HCT116 (cell line): ENCODE measurements around the gene CUBN. TPM values are rescaled to one million over a fixed set of nuclear protein-coding genes. Genes with fewer than 3 reads are reported as not detected.

Experiments used
- ATAC-seq: fragments of 200-7000 bp; cut with Tn5 transposase; 2 replicates; pipeline ENCODE4 v1.9.1; 2020; ENCODE audit warnings: mild to moderate bottlenecking, moderate library complexity
- BruUV-seq: library from RNA; stranded (reverse); fragments of 400-500 nt; replicated peaks from 2 replicates; lab custom pipeline; 2021; lab: Mats Ljungman, UMichigan
- CTCF ChIA-PET: fragments of 300-600 bp; sonication (Branson Sonifier 250); formaldehyde crosslinking; loops from one replicate; lab custom pipeline; 2021; ENCODE audit warnings: antibody characterized with exemption; lab: Charles Lee
- POLR2A ChIA-PET: fragments of 300-600, 350-600 bp; sonication (Branson Sonifier 250); formaldehyde crosslinking; loops from one replicate; lab custom pipeline; 2021; ENCODE audit warnings: antibody characterized with exemption; lab: Charles Lee
- RAD21 ChIA-PET, 2 experiments: fragments of 300-600 bp; sonication (Branson Sonifier 250); formaldehyde crosslinking; loops; one replicate each; lab custom pipeline; 2023; ENCODE audit warnings: low total read pairs in 2 of 2; ENCODE audit not compliant: uncharacterized antibody in 2 of 2, unreplicated experiment in 2 of 2, low non-redundant PET in 1 of 2; lab: Charles Lee
- DNase-seq: peaks from one replicate; pipeline ENCODE4 v3.0.0-alpha.2; 2010; ENCODE audit warnings: low read depth, low spot score
- H2AFZ ChIP-seq: fragments of 200-600 bp; shearing (Covaris generic), sonication (generic); 2 replicates; pipeline ENCODE4 v1.6.1; 2017; ENCODE audit warnings: low read depth, mixed run types, mixed read lengths, antibody characterized with exemption, low read length; ENCODE audit not compliant: poor library complexity, severe bottlenecking
- H3K27ac ChIP-seq: 2 replicates; pipeline ENCODE4 v1.5.1; 2012; ENCODE audit warnings: low read depth, low read length
- H3K27me3 ChIP-seq: fragments of 200-600 bp; sonication (generic); 2 replicates; pipeline ENCODE4 v1.6.1; 2016; ENCODE audit warnings: mixed run types, low read length, mixed read lengths; ENCODE audit not compliant: insufficient read depth
- H3K36me3 ChIP-seq, 2 experiments: fragments of 200-500 bp in 1 of 2; fragments of 200-600 bp in 1 of 2; sonication (Bioruptor generic) in 1 of 2; sonication (generic) in 1 of 2; 2 replicates each; pipeline versions ENCODE4 v1.5.1 to v1.6.1; 2014 to 2016; ENCODE audit warnings: low read length in 2 of 2, inconsistent platforms in 1 of 2, mixed read lengths in 1 of 2, mixed run types in 1 of 2; ENCODE audit not compliant: insufficient read depth in 2 of 2, control insufficient read depth in 1 of 2
- H3K4me1 ChIP-seq, 2 experiments: fragments of 200-600 bp in 1 of 2; sonication (generic) in 1 of 2; 2 replicates each; pipeline versions ENCODE4 v1.5.1 to v1.6.1; 2012 to 2017; ENCODE audit warnings: low read length in 2 of 2, inconsistent platforms in 1 of 2, mild to moderate bottlenecking in 1 of 2, mixed read lengths in 1 of 2, mixed run types in 1 of 2, moderate library complexity in 1 of 2; ENCODE audit not compliant: insufficient read depth in 2 of 2, control insufficient read depth in 1 of 2
- H3K4me2 ChIP-seq: fragments of 200-600 bp; sonication (generic); 2 replicates; pipeline ENCODE4 v1.6.1; 2017; ENCODE audit warnings: mixed run types, low read length, mixed read lengths
- H3K4me3 ChIP-seq, 2 experiments: fragments of 200-600 bp in 1 of 2; sonication (generic) in 1 of 2; replicated peaks in 1 of 2; 2 replicates each; pipeline ENCODE4 v1.5.1; 2011 to 2016; ENCODE audit warnings: low read length in 2 of 2, control low read depth in 1 of 2, low read depth in 1 of 2, mild to moderate bottlenecking in 1 of 2, mixed read lengths in 1 of 2, mixed run types in 1 of 2
- H3K79me2 ChIP-seq: fragments of 200-600 bp; sonication (generic); 2 replicates; pipeline ENCODE4 v1.6.1; 2017; ENCODE audit warnings: mild to moderate bottlenecking, mixed run types, low read length, moderate library complexity, mixed read lengths; ENCODE audit not compliant: insufficient read depth
- H3K9ac ChIP-seq: fragments of 200-600 bp; sonication (generic); 2 replicates; pipeline ENCODE4 v1.6.1; 2016; ENCODE audit warnings: low read length, mixed read lengths
- H3K9me2 ChIP-seq: fragments of 200-600 bp; sonication (generic), shearing (Covaris generic); 2 replicates; pipeline ENCODE4 v1.6.1; 2017; ENCODE audit warnings: mixed run types, mild to moderate bottlenecking, moderate library complexity; ENCODE audit not compliant: insufficient read depth
- H3K9me3 ChIP-seq, 2 experiments: fragments of 200-500 bp in 1 of 2; fragments of 200-600 bp in 1 of 2; sonication (Bioruptor generic) in 1 of 2; sonication (generic) in 1 of 2; 2 replicates each; pipeline ENCODE4 v1.6.1; 2014 to 2017; ENCODE audit warnings: low read length in 2 of 2, mixed read lengths in 2 of 2, inconsistent platforms in 1 of 2, low read depth in 1 of 2, mild to moderate bottlenecking in 1 of 2, mixed run types in 1 of 2, moderate library complexity in 1 of 2; ENCODE audit not compliant: control insufficient read depth in 1 of 2, insufficient read depth in 1 of 2
- H4K20me1 ChIP-seq: fragments of 200-600 bp; sonication (generic), shearing (Covaris generic); 2 replicates; pipeline ENCODE4 v1.6.1; 2017; ENCODE audit warnings: mixed run types, mild to moderate bottlenecking, moderate library complexity; ENCODE audit not compliant: insufficient read depth
- ATF3 ChIP-seq: IDR thresholded peaks from 2 replicates; pipeline ENCODE4 v1.6.1; 2012
- CTCF ChIP-seq, 3 experiments: fragments of 200-600 bp in 1 of 3; sonication (generic) in 1 of 3; IDR thresholded peaks in 2 of 3; conservative IDR thresholded peaks in 1 of 3; 2 replicates each; pipeline ENCODE4 v1.5.1; 2012 to 2017; ENCODE audit warnings: low read depth in 2 of 3, low read length in 2 of 3, antibody characterized with exemption in 1 of 3, borderline replicate concordance in 1 of 3, control low read depth in 1 of 3, mild to moderate bottlenecking in 1 of 3, mixed read lengths in 1 of 3, mixed run types in 1 of 3, moderate library complexity in 1 of 3; ENCODE audit not compliant: insufficient read depth in 1 of 3
- EGR1 ChIP-seq: IDR thresholded peaks from 2 replicates; pipeline ENCODE4 v1.6.1; 2012; ENCODE audit warnings: low read depth
- EZH2 ChIP-seq: fragments of 200-600 bp; sonication (generic); IDR thresholded peaks from 2 replicates; pipeline ENCODE4 v1.6.1; 2017; ENCODE audit warnings: antibody characterized with exemption, mixed run types
- FOSL1 ChIP-seq: IDR thresholded peaks from 2 replicates; pipeline ENCODE4 v1.6.1; 2012; ENCODE audit warnings: low read depth
- JUND ChIP-seq: IDR thresholded peaks from 2 replicates; pipeline ENCODE4 v1.6.1; 2012
- MAX ChIP-seq: IDR thresholded peaks from 2 replicates; pipeline ENCODE4 v1.6.1; 2012
- POLR2A ChIP-seq: IDR thresholded peaks from 2 replicates; pipeline ENCODE4 v1.7.0; 2011; ENCODE audit warnings: borderline replicate concordance; ENCODE audit not compliant: insufficient read depth, insufficient read length; ENCODE audit errors: extremely low read depth
- RAD21 ChIP-seq: IDR thresholded peaks from 2 replicates; pipeline ENCODE4 v1.6.1; 2012; ENCODE audit warnings: low read depth, mild to moderate bottlenecking
- SIN3A ChIP-seq: IDR thresholded peaks from 2 replicates; pipeline ENCODE4 v1.6.1; 2012; ENCODE audit warnings: low read depth
- SP1 ChIP-seq: IDR thresholded peaks from 2 replicates; pipeline ENCODE4 v1.6.1; 2012; ENCODE audit warnings: low read depth
- SRF ChIP-seq: IDR thresholded peaks from 2 replicates; pipeline ENCODE4 v1.6.1; 2012; ENCODE audit warnings: low read depth
- ZFX ChIP-seq: fragments of 450-650 bp; IDR thresholded peaks from 2 replicates; pipeline ENCODE4 v1.6.1; 2017
- intact Hi-C: fragments of 100-400 bp; cut with micrococcal nuclease; formaldehyde crosslinking; loops from 2 replicates; pipeline ENCODE4 v1.10.0; 2022
- total RNA-seq: library from RNA; stranded (reverse); gene quantifications from one replicate; pipeline ENCODE4 v1.2.1, GENCODE V29; 2021; ENCODE audit not compliant: unreplicated experiment

CUBN gene
- total RNA-seq, 1 experiment from 2014 or later = 1.2 TPM

GRCh38 chr10:17073725-17074540 is 55.7 kb downstream of the CUBN start:
- TF ChIP-seq EZH2 (no peak), SRF (no peak), EGR1 (no peak)
- Histone ChIP-seq H2AFZ (no peak overlapping the region), H3K4me1 (peaks cover 5 to 21% of the 10 kb centered on the region in 2 experiments; a peak in 2 of 4 replicates), H4K20me1 (no peaks in the 10 kb centered on the region), H3K79me2 (no peaks in the 10 kb centered on the region), H3K9me3 (no peaks in the 10 kb centered on the region), H3K27me3 (no peaks in the 10 kb centered on the region), H3K27ac (no peak overlapping the region), H3K9me2 (no peaks in the 10 kb centered on the region), H3K4me3 (no peak overlapping the region), H3K36me3 (no peaks in the 10 kb centered on the region), H3K4me2 (no peak overlapping the region), H3K9ac (no peak overlapping the region)
- ChIA-PET POLR2A (no interaction called here), CTCF (no interaction called here), RAD21 (no interaction called here)
- intact Hi-C loops = no loop called here
- no peak for DNase-seq
- BruUV-seq = no TSS peak
- ATAC-seq = no peak

GRCh38 chr10:17068953-17069352 is 60.7 kb downstream of the CUBN start:
- H3K9me2 ChIP-seq = no peaks in the 10 kb centered on the region
- intact Hi-C loops = loop anchor here (10.0 kb wide), 1 partner anchor 166 kb away; no protein-coding TSS in a partner anchor
- no peak overlapping the region for H3K9ac ChIP-seq
- no peaks in the 10 kb centered on the region for H4K20me1 ChIP-seq
- H3K9me3 ChIP-seq = no peaks in the 10 kb centered on the region
- no peak overlapping the region for H3K4me3 ChIP-seq
- H3K4me2 ChIP-seq = no peak overlapping the region
- H3K27ac ChIP-seq = no peak overlapping the region
- no peak for TF ChIP-seq FOSL1
- TF ChIP-seq EGR1 = no peak
- no peak for TF ChIP-seq JUND
- TF ChIP-seq CTCF (IDR thresholded peaks at IDR 0.05 in 2 of 3, conservative IDR thresholded peaks at IDR 0.05 in 1 of 3; ENCODE audit: borderline replicate concordance in 1 of 3, insufficient read depth in 1 of 3, low read depth in 2 of 3, low read length in 2 of 3) = no peak
- TF ChIP-seq MAX = no peak
- no peak for TF ChIP-seq ZFX
- no peak for TF ChIP-seq SIN3A
- TF ChIP-seq RAD21 = no peak
- TF ChIP-seq ATF3 = no peak
- no peak for TF ChIP-seq POLR2A
- no peak for TF ChIP-seq SP1
- CTCF ChIA-PET = no interaction called here
- no peaks in the 10 kb centered on the region for H3K79me2 ChIP-seq
- H2AFZ ChIP-seq = no peak overlapping the region
- H3K27me3 ChIP-seq = no peaks in the 10 kb centered on the region
- ATAC-seq (no peak), DNase-seq (no peak)
- POLR2A ChIA-PET = no interaction called here
- BruUV-seq = no TSS peak
- H3K36me3 ChIP-seq = no peaks in the 10 kb centered on the region
- RAD21 ChIA-PET = no interaction called here
- H3K4me1 ChIP-seq = peaks cover 7 to 11% of the 10 kb centered on the region in 2 experiments
